Measurements from ENCODE around the gene ENAH. TPM values are rescaled to one million over a fixed set of nuclear protein-coding genes. Genes with fewer than 3 reads are reported as not detected.

The ENAH gene
- total and polyA plus RNA-seq, 10 donors: 5.1 to 98.1 (median 44.8) TPM

DNA sequence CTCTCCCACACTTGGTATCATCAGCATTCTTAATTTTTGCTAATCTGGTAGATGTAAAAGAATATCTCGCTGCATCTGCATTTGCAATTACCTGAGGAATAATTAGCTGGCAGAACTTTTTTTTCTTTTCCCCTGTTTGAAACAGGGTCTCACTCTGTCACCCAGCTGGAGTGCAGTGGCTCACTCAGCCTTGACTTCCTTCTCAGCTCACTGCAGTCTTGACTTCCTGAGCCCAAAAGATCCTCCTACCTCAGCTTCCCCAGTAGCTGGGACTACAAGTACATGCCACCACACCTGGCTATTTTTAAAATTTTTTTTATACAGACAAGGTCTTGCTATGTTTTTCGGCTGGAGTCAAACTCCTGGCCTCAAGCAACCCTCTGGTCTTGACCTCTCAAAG is 35.4 kb upstream of the ENAH start:
- H3K9me3 ChIP-seq: no peaks in the 10 kb centered on the region
- H3K27me3 ChIP-seq (replicated peaks in 1 of 7): no peaks in the 10 kb centered on the region
- H3K4me1 ChIP-seq: peaks cover 0 to 13% (median 6%) of the 10 kb centered on the region in 6 donors
- WGBS, 5 donors: 60 to 85% (median 74%) methylated on average over 2 of the region's 2 CpGs
- DNase-seq: no peak
- H3K27ac ChIP-seq: no peak overlapping the region
- no peak for TF ChIP-seq POLR2A (IDR thresholded peaks at IDR 0.05)
- TF ChIP-seq, protein P1, sequence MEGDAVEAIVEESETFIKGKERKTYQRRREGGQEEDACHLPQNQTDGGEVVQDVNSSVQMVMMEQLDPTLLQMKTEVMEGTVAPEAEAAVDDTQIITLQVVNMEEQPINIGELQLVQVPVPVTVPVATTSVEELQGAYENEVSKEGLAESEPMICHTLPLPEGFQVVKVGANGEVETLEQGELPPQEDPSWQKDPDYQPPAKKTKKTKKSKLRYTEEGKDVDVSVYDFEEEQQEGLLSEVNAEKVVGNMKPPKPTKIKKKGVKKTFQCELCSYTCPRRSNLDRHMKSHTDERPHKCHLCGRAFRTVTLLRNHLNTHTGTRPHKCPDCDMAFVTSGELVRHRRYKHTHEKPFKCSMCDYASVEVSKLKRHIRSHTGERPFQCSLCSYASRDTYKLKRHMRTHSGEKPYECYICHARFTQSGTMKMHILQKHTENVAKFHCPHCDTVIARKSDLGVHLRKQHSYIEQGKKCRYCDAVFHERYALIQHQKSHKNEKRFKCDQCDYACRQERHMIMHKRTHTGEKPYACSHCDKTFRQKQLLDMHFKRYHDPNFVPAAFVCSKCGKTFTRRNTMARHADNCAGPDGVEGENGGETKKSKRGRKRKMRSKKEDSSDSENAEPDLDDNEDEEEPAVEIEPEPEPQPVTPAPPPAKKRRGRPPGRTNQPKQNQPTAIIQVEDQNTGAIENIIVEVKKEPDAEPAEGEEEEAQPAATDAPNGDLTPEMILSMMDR (IDR thresholded peaks at IDR 0.05 in 8 of 11, conservative IDR thresholded peaks at IDR 0.05 in 3 of 11): no peak
- TF ChIP-seq POLR2AphosphoS5 (IDR thresholded peaks at IDR 0.05): no peak
- H3K36me3 ChIP-seq: no peaks in the 10 kb centered on the region
- intact Hi-C loops (cut with DNase I; ENCODE audit: low total_unique reads): no loop called here
- H3K4me3 ChIP-seq: no peak overlapping the region

DNA sequence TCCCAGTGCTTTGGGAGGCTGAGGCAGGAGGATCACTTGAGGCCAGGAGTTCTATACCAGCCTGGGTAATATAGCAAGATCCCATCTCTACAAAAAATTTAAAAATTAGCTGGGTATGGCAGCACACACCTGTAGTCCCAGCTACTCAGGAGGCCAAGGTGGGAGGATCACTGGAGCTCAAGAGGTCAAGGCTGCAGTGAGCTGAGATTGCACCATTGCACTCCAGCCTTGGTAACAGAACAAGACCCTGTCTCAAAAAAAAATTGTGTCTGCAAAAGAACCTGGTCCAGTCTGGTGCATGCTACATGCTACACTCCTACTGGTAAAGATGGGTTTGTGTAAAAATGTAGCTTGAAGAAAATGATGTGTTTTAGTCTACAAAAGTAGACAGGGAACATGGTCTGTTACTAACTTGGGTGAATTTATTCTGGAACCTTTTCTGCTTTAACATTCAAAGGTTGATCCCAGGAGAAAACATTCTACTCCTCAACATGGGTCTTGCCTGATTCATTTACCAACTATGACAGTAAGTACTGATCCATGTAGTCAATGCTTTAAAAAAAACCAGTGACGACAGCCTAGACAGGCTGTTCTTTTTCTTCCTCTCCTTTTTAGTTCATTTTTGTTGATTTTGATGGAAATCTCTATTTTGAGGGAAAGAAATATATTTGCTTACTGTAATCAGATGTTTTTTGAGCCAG is 32.7 kb upstream of the ENAH start:
- Histone ChIP-seq H3K27ac (no peak overlapping the region), H3K36me3 (no peaks in the 10 kb centered on the region), H3K9me3 (no peaks in the 10 kb centered on the region), H3K4me1 (peaks cover 0 to 9% (median 2%) of the 10 kb centered on the region in 6 donors), H3K27me3 (replicated peaks in 1 of 7) (no peaks in the 10 kb centered on the region), H3K4me3 (no peak overlapping the region)
- WGBS, 5 donors: 89 to 95% (median 92%) methylated on average over 1 of the region's 1 CpG
- intact Hi-C loops (cut with DNase I; ENCODE audit: low total_unique reads): no loop called here
- TF ChIP-seq, protein P1 (IDR thresholded peaks at IDR 0.05 in 8 of 11, conservative IDR thresholded peaks at IDR 0.05 in 3 of 11): no peak
- TF ChIP-seq POLR2A (IDR thresholded peaks at IDR 0.05): no peak
- TF ChIP-seq POLR2AphosphoS5 (IDR thresholded peaks at IDR 0.05): no peak
- DNase-seq: no peak

DNA sequence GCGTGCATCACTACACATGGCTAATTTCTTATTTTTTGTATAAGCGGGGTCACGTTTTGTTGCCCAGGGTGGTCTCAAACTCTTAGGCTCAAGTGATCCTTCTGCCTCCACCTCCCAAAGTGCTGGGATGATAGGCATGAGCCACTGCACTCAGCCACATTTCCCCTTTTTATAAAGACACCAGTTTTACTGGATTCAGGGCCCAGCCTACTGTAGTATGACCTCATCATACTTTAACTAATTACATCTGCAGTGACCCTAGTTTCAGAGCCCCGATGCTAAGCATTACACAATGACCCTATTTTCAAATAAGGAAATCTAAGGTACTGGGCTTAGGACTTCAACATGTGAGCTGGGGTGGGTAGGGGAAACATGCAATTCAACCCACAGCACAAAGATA is 31.8 kb upstream of the ENAH start:
- peaks cover 0 to 9% (median 2%) of the 10 kb centered on the region in 6 donors for H3K4me1 ChIP-seq
- H3K9me3 ChIP-seq: no peaks in the 10 kb centered on the region
- DNase-seq: no peak
- H3K27me3 ChIP-seq (replicated peaks in 1 of 7): no peaks in the 10 kb centered on the region
- TF ChIP-seq, protein P1 (IDR thresholded peaks at IDR 0.05 in 8 of 11, conservative IDR thresholded peaks at IDR 0.05 in 3 of 11): no peak
- TF ChIP-seq POLR2A (IDR thresholded peaks at IDR 0.05): no peak
- no peak for TF ChIP-seq POLR2AphosphoS5 (IDR thresholded peaks at IDR 0.05)
- H3K27ac ChIP-seq: no peak overlapping the region
- intact Hi-C loops (cut with DNase I; ENCODE audit: low total_unique reads): no loop called here
- no peaks in the 10 kb centered on the region for H3K36me3 ChIP-seq
- WGBS, 5 donors: 80 to 95% (median 88%) methylated on average over 4 of the region's 4 CpGs
- no peak overlapping the region for H3K4me3 ChIP-seq

DNA sequence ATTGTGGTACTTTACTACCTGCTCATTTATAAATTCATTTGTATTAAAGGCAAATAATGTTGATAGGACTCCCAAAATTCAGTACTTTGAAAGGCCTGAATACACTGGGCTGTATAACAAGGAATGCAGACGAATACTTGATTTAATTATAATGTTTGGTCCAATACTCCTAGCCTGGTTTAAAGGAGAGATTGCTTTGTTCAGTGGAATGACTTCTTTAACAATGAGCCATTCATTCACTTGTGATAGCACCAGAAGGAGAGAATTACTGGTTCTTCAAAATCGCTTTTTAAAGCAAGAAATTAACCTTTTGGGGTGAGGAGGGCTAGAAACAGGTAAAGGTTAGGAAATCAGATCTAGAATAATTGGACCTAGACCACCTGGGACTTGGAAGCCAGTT is 28.3 kb upstream of the ENAH start:
- Histone ChIP-seq H3K9me3 (no peaks in the 10 kb centered on the region), H3K4me1 (peaks cover 0 to 9% (median 4%) of the 10 kb centered on the region in 6 donors), H3K36me3 (no peaks in the 10 kb centered on the region), H3K27me3 (replicated peaks in 1 of 7) (peaks cover 0 to 27% (median 5%) of the 10 kb centered on the region in 7 donors), H3K27ac (no peak overlapping the region), H3K4me3 (no peak overlapping the region)
- intact Hi-C loops (cut with DNase I; ENCODE audit: low total_unique reads): no loop called here
- TF ChIP-seq, protein P1 (IDR thresholded peaks at IDR 0.05 in 8 of 11, conservative IDR thresholded peaks at IDR 0.05 in 3 of 11): no peak
- TF ChIP-seq POLR2A (IDR thresholded peaks at IDR 0.05) (no peak), POLR2AphosphoS5 (IDR thresholded peaks at IDR 0.05) (no peak)
- WGBS, 5 donors: 77 to 90% (median 82%) methylated on average over 2 of the region's 2 CpGs
- no peak for DNase-seq
